Transverse colon (tissue), 4 donors: ENCODE results near the gene APMAP. TPM values are rescaled to one million over a fixed set of nuclear protein-coding genes. Genes with fewer than 3 reads are reported as not detected.

Experiments
- DNase-seq: peaks from one replicate; pipeline ENCODE4 v3.0.0-alpha.2; 2019
- H3K27ac ChIP-seq, 4 donors: fragments of 200-600 bp; sonication (generic); 2 replicates each; pipeline ENCODE4 v1.5.1; 2016 to 2018; ENCODE audit warnings: inconsistent platforms in 4 of 4
- H3K27me3 ChIP-seq: fragments of 200-600 bp; sonication (generic); 2 replicates; pipeline ENCODE4 v1.5.1; 2017; ENCODE audit warnings: inconsistent platforms
- H3K36me3 ChIP-seq, 4 donors: fragments of 200-600 bp; sonication (generic); 2 replicates each; pipeline ENCODE4 v1.5.1; 2017 to 2019; ENCODE audit warnings: inconsistent platforms in 4 of 4
- H3K4me1 ChIP-seq, 4 donors: fragments of 200-600 bp; sonication (generic); 2 replicates each; pipeline ENCODE4 v1.5.1; 2017 to 2020; ENCODE audit warnings: inconsistent platforms in 4 of 4
- H3K4me3 ChIP-seq, 4 donors: fragments of 200-600 bp; sonication (generic); 1 replicate in 1 of 4; 2 replicates in 3 of 4; pipeline versions ENCODE4 v1.5.1 to v1.6.1; 2017 to 2019; ENCODE audit warnings: inconsistent platforms in 4 of 4
- H3K9me3 ChIP-seq, 2 donors: fragments of 200-600 bp; sonication (generic); 2 replicates each; pipeline ENCODE4 v1.5.1; 2017 to 2019; ENCODE audit warnings: inconsistent platforms in 2 of 2
- EP300 ChIP-seq: sonication (generic); formaldehyde crosslinking; IDR thresholded peaks from one replicate; pipeline ENCODE4 v1.6.1; 2017; ENCODE audit warnings: antibody characterized with exemption, low read depth
- POLR2A ChIP-seq: fragments of 450-650 bp; IDR thresholded peaks from one replicate; pipeline ENCODE4 v1.6.1; 2016; ENCODE audit warnings: antibody characterized with exemption, mild to moderate bottlenecking, moderate library complexity
- POLR2AphosphoS5 ChIP-seq, 3 donors: sonication (generic); formaldehyde crosslinking; IDR thresholded peaks; one replicate each; pipeline ENCODE4 v1.6.1; 2016; ENCODE audit warnings: antibody characterized with exemption in 3 of 3
- WGBS, 2 donors: methylation state at CpG; one replicate each; pipeline ENCODE4 v1.1.5; 2018; ENCODE audit warnings: low coverage in 1 of 2; 5-methylcytosine and 5-hydroxymethylcytosine counted together
- in situ Hi-C, 4 donors: fragments of 200-750 bp; cut with MboI; loops; one replicate each; pipeline versions ENCODE4 v1.15.0 to v1.15.1; 2017; ENCODE audit warnings: low sequenced_read_pairs in 3 of 4, low pct_ligation_motif_present in 1 of 4, low pct_unique_long_range_greater_than_20kb in 1 of 4
- intact Hi-C: fragments of 100-400 bp; cut with DNase I; formaldehyde crosslinking; loops from one replicate; pipeline ENCODE4 v1.15.1; 2023; ENCODE audit warnings: low total_unique reads
- total RNA-seq, 4 donors: library from RNA; depleted of rRNA; stranded (reverse); fragments of >200 nt; gene quantifications; one replicate each; pipeline ENCODE4 v1.1.0, GENCODE V29; 2016
- TF ChIP-seq, protein P1 (sequence below), 5 experiments: fragments of 200-600 bp in 3 of 5; fragments of 450-650 bp in 2 of 5; sonication (generic) in 3 of 5; IDR thresholded peaks; 1 replicate in 2 of 5; 2 replicates in 3 of 5; pipeline ENCODE4 v1.5.1; 2016 to 2017; ENCODE audit warnings: antibody characterized with exemption in 5 of 5, inconsistent platforms in 3 of 5, mild to moderate bottlenecking in 2 of 5, moderate library complexity in 1 of 5

The APMAP gene
- total RNA-seq, 4 donors from 2014 or later: 14.9 to 88.6 (median 50.2) TPM

DNA sequence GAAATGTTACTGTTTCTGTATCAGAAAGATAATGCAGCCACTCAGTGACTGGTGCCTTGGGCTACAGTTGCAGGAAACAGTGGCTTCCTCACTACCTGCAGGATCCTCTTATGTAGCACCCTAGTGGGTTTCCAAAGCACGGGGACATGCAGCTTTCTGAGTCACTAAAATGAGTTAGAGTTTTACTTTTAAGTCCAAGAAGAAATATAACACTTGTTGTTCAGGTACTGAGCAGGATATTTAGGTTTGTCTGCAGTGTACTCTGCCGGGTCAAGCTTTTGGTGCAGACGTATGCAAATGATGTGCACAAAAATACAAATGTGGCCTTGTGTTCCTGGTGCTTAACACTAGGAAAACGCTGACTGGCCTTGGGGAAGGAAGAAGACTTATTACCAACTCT is 43.4 kb upstream of the APMAP start:
- no peak for DNase-seq
- in situ Hi-C loops (no loop called here), intact Hi-C loops (no loop called here)
- Histone ChIP-seq H3K9me3 (no peaks in the 10 kb centered on the region), H3K36me3 (no peaks in the 10 kb centered on the region), H3K27me3 (no peaks in the 10 kb centered on the region), H3K4me1 (peaks cover 65 to 84% (median 79%) of the 10 kb centered on the region in 4 donors), H3K27ac (peak overlapping the region; percentile 76 to 91 (median 84)), H3K4me3 (no peak overlapping the region)
- 20 to 65% methylated on average over 2 to 4 of the region's 4 CpGs for WGBS, 2 donors
- TF ChIP-seq POLR2AphosphoS5 (IDR thresholded peaks at IDR 0.05): no peak
- no peak for TF ChIP-seq EP300
- no peak for TF ChIP-seq POLR2A
- TF ChIP-seq, protein P1, sequence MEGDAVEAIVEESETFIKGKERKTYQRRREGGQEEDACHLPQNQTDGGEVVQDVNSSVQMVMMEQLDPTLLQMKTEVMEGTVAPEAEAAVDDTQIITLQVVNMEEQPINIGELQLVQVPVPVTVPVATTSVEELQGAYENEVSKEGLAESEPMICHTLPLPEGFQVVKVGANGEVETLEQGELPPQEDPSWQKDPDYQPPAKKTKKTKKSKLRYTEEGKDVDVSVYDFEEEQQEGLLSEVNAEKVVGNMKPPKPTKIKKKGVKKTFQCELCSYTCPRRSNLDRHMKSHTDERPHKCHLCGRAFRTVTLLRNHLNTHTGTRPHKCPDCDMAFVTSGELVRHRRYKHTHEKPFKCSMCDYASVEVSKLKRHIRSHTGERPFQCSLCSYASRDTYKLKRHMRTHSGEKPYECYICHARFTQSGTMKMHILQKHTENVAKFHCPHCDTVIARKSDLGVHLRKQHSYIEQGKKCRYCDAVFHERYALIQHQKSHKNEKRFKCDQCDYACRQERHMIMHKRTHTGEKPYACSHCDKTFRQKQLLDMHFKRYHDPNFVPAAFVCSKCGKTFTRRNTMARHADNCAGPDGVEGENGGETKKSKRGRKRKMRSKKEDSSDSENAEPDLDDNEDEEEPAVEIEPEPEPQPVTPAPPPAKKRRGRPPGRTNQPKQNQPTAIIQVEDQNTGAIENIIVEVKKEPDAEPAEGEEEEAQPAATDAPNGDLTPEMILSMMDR (IDR thresholded peaks at IDR 0.05): no peak

DNA sequence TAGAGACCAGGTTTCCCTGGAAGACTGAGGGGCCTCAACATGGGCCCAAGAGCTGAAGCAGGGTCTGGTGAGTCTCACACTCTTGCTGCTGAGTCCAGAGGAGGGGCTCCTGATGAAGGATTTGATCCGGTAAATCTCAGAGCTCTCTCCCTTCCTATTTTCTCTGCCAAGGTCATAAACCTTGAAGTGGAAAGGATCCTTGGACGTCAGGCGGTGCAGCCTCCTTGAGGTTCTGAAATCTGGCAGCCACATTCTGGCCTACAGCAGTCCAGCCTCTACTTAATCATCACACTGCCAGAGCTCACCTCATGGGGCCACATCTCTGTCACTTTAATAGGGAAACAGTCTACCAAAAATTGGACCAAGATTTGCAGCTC is 41.4 kb upstream of the APMAP start:
- Histone ChIP-seq H3K9me3 (no peaks in the 10 kb centered on the region), H3K36me3 (no peaks in the 10 kb centered on the region), H3K4me3 (no peak overlapping the region), H3K27me3 (no peaks in the 10 kb centered on the region), H3K4me1 (peaks cover 47 to 64% (median 59%) of the 10 kb centered on the region in 4 donors), H3K27ac (peak overlapping the region; percentile 70 to 79 (median 76))
- 33% methylated on average over 3 of the region's 3 CpGs; no CpG with 5 or more reads in 1 of the 2 donors for WGBS, 2 donors
- no peak for DNase-seq
- no peak for TF ChIP-seq POLR2A
- peak in 2 of 3 donors; percentile 10 to 39 for TF ChIP-seq POLR2AphosphoS5 (IDR thresholded peaks at IDR 0.05)
- intact Hi-C loops: no loop called here
- in situ Hi-C loops: no loop called here

DNA sequence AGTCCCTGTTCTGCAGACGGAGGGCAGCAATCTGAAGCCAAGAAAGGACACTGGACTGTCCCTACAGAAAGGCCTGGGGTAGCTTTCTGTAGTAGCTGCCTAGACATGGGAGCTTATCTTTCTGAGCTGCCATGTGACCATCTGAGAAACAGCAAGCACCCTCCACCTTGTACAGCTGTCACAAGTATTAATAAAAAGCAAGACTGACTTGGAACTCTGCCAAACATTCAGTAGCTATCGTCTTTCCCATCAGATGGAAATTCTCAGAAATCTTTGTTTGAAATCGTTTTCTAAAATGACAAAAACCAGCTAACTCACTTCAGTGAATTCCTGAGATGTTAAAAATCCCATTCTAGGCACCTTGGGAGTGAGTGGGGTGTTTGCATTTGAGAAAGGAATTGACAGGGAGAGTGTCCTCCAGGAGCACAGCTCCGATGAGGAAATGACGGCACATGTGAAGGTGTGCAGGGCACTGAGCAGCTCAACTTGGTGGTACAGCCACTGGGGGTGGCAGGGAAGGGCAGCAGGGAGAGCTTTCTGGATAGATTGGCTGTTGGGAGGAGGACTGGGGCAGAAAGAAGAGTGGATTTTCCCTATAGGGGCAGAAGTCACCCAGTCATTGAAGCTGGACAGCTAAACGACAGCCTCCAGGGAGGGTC is 40.8 kb upstream of the APMAP start:
- no peak for DNase-seq
- Histone ChIP-seq H3K9me3 (no peaks in the 10 kb centered on the region), H3K36me3 (no peaks in the 10 kb centered on the region), H3K4me3 (no peak overlapping the region), H3K4me1 (peaks cover 42 to 59% (median 54%) of the 10 kb centered on the region in 4 donors), H3K27me3 (no peaks in the 10 kb centered on the region), H3K27ac (peak overlapping the region; percentile 70 to 79 (median 76))
- TF ChIP-seq POLR2A (no peak), POLR2AphosphoS5 (IDR thresholded peaks at IDR 0.05) (peak in 1 of 3 donors; percentile 3)
- TF ChIP-seq, protein P1 (IDR thresholded peaks at IDR 0.05): no peak
- in situ Hi-C loops (no loop called here), intact Hi-C loops (no loop called here)
- WGBS, 2 donors: 36 to 38% methylated on average over 4 to 6 of the region's 6 CpGs

DNA sequence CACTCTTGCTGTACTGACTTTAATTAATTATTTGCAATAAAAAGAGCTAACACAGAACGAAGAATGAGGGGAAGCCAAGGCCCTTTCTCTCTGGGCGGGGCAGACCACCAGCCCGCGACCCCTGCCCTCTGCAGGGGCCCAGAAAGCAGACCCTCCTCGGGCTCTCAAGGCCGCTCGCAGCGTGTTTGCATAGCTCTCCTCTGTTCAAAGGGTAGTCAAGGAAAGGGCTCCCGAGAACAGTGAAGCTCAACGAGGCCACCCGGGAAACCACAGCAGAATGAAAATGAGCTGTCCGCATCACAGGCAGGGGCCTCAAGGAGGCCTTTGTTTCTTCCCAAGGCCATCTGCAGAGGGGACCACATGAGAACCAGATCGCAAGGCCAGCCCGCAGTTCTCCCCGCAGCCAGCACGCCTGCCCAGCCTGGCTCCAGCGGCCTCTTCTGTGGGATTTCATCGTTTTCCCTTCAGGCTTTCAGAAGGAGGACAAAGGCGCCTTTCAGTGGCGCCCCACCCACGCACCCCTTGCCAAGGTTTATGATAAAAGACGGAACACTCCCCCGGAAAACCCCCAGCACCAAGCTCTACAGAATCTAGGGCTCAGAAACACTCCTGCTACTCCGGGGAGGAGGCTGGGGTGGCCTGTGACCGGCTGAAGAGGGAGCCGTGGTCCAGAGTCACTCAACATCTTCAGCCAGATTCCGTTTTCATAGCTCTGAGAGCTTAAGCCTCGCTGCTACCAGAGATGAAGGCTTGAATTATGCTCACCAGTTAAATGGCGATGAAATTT is 40.1 kb upstream of the APMAP start:
- intact Hi-C loops (no loop called here), in situ Hi-C loops (no loop called here)
- TF ChIP-seq POLR2A: no peak
- TF ChIP-seq POLR2AphosphoS5 (IDR thresholded peaks at IDR 0.05): peak in 1 of 3 donors; percentile 25
- Histone ChIP-seq H3K9me3 (no peaks in the 10 kb centered on the region), H3K27ac (peak overlapping the region; percentile 70 to 79 (median 76)), H3K4me3 (no peak overlapping the region), H3K4me1 (peaks cover 34 to 52% (median 46%) of the 10 kb centered on the region in 4 donors), H3K27me3 (no peaks in the 10 kb centered on the region), H3K36me3 (no peaks in the 10 kb centered on the region)
- 46 to 73% methylated on average over 3 to 29 of the region's 29 CpGs for WGBS, 2 donors
- DNase-seq: peak; percentile 52

DNA sequence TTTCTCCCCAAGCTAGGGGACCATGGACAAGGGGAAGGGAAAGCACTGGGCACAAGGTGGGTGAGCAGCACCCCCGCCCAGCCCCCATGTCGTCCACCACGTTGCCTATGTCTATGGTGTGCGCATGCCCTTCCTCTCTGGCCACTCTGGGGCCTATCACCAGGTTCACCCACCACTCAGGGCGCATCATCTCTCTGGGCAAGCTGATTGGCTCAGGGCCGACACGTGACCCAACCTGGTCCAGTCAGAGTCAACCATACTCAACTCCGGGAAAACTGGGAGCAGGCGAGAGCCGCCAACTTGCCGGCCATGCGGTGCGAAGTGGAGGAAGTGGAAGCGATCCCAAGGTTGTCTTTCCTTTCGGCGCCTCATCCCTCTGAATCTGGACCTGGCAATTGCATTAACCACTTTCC is 39.5 kb upstream of the APMAP start:
- 98% methylated on average over 16 of the region's 16 CpGs; no CpG with 5 or more reads in 1 of the 2 donors for WGBS, 2 donors
- Histone ChIP-seq H3K27me3 (no peaks in the 10 kb centered on the region), H3K27ac (peak overlapping the region; percentile 70 to 79 (median 76)), H3K4me1 (peaks cover 28 to 46% (median 40%) of the 10 kb centered on the region in 4 donors), H3K4me3 (no peak overlapping the region), H3K36me3 (no peaks in the 10 kb centered on the region), H3K9me3 (no peaks in the 10 kb centered on the region)
- intact Hi-C loops (no loop called here), in situ Hi-C loops (no loop called here)
- DNase-seq: no peak
- TF ChIP-seq POLR2AphosphoS5 (IDR thresholded peaks at IDR 0.05) (no peak), POLR2A (no peak), EP300 (no peak)
- TF ChIP-seq, protein P1 (IDR thresholded peaks at IDR 0.05): no peak
